ENCODE data around the gene TMEM150C.

DNA sequence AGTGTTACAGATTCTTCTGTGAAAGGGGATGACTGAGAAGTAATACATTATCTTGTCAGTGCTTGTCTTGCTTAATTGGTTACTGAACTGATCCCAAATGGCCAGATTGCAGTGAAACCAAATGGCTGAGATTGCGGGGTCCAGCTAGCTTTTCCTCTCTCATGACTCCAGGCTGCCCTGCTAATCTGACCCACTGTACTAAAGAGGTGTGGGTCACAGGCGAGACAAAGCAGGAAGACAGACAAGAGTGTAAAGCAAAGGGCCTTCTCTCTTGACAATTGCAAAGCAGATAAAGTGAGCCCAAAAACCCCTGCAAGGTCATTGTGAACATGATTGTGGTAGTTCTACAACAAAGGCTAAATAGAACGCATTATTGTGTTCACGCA lies 2.1 kb downstream of the TMEM150C start:
- TF ChIP-seq, protein P1, sequence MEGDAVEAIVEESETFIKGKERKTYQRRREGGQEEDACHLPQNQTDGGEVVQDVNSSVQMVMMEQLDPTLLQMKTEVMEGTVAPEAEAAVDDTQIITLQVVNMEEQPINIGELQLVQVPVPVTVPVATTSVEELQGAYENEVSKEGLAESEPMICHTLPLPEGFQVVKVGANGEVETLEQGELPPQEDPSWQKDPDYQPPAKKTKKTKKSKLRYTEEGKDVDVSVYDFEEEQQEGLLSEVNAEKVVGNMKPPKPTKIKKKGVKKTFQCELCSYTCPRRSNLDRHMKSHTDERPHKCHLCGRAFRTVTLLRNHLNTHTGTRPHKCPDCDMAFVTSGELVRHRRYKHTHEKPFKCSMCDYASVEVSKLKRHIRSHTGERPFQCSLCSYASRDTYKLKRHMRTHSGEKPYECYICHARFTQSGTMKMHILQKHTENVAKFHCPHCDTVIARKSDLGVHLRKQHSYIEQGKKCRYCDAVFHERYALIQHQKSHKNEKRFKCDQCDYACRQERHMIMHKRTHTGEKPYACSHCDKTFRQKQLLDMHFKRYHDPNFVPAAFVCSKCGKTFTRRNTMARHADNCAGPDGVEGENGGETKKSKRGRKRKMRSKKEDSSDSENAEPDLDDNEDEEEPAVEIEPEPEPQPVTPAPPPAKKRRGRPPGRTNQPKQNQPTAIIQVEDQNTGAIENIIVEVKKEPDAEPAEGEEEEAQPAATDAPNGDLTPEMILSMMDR (IDR thresholded peaks at IDR 0.05; ENCODE audit: insufficient read depth, low read length, poor library complexity, severe bottlenecking), result no peak
- no peak for TF ChIP-seq EZH2phosphoT487 (conservative IDR thresholded peaks at IDR 0.05; ENCODE audit: low read length)

Measured in SU-DHL-6 (cell line).